Fibroblast of lung (primary cell): Measurements from ENCODE around the gene SYNE1. TPM values are rescaled to one million over a fixed set of nuclear protein-coding genes. Genes with fewer than 3 reads are reported as not detected.
A peak's percentile ranks its signal among the peaks of the same experiment; 100 is the strongest.

Experiments used
- DNase-seq, 2 donors: peaks; one replicate each; pipeline versions ENCODE4 v3.0.0 to v3.0.0-alpha.2; 2010; ENCODE audit warnings: low read depth in 2 of 2
- H2AFZ ChIP-seq: 2 replicates; pipeline ENCODE4 v1.5.1; 2012; ENCODE audit warnings: low read length, control low read depth, inconsistent platforms
- H3K27ac ChIP-seq: 2 replicates; pipeline ENCODE4 v1.5.1; 2011; ENCODE audit warnings: low read length, control low read depth; ENCODE audit not compliant: insufficient read depth
- H3K27me3 ChIP-seq: 2 replicates; pipeline ENCODE4 v1.5.1; 2011; ENCODE audit warnings: mild to moderate bottlenecking, low read length; ENCODE audit not compliant: control insufficient read depth, insufficient read depth
- H3K36me3 ChIP-seq: 2 replicates; pipeline ENCODE4 v1.5.1; 2011; ENCODE audit warnings: low read length; ENCODE audit not compliant: control insufficient read depth, insufficient read depth
- H3K4me1 ChIP-seq: 2 replicates; pipeline ENCODE4 v1.5.1; 2011; ENCODE audit warnings: low read length; ENCODE audit not compliant: control insufficient read depth, insufficient read depth; ENCODE audit errors: extremely low read depth
- H3K4me2 ChIP-seq: 2 replicates; pipeline ENCODE4 v1.5.1; 2011; ENCODE audit warnings: low read length, control low read depth; ENCODE audit not compliant: insufficient read depth; ENCODE audit errors: extremely low read depth
- H3K4me3 ChIP-seq, 4 experiments: fragments of 200-600 bp in 1 of 4; sonication (generic) in 1 of 4; replicated peaks in 1 of 4; 2 replicates each; pipeline ENCODE4 v1.5.1; 2011 to 2016; ENCODE audit warnings: low read length in 4 of 4, low read depth in 3 of 4, mild to moderate bottlenecking in 3 of 4, control low read depth in 2 of 4, inconsistent platforms in 1 of 4, mixed read lengths in 1 of 4; ENCODE audit not compliant: insufficient read depth in 1 of 4; ENCODE audit errors: control extremely low read depth in 1 of 4
- H3K79me2 ChIP-seq: 2 replicates; pipeline ENCODE4 v1.5.1; 2012; ENCODE audit warnings: mild to moderate bottlenecking, low read length, inconsistent platforms; ENCODE audit not compliant: control insufficient read depth, insufficient read depth
- H3K9ac ChIP-seq: 2 replicates; pipeline ENCODE4 v1.5.1; 2011; ENCODE audit warnings: mild to moderate bottlenecking, low read length, control low read depth; ENCODE audit not compliant: insufficient read depth
- H3K9me3 ChIP-seq: 2 replicates; pipeline ENCODE4 v1.5.1; 2012; ENCODE audit warnings: low read depth, low read length; ENCODE audit not compliant: control insufficient read depth, insufficient read depth
- H4K20me1 ChIP-seq: 2 replicates; pipeline ENCODE4 v1.5.1; 2011; ENCODE audit warnings: low read length; ENCODE audit not compliant: control insufficient read depth, insufficient read depth; ENCODE audit errors: extremely low read depth
- EZH2 ChIP-seq: IDR thresholded peaks from 2 replicates; pipeline ENCODE4 v1.5.1; 2012; ENCODE audit warnings: low read length, control low read depth, mild to moderate bottlenecking; ENCODE audit errors: missing control alignments
- polyA plus RNA-seq, 2 donors: library from polyadenylated mRNA; depleted of rRNA in 1 of 2; stranded (reverse) in 1 of 2; unstranded in 1 of 2; fragments of >200 nt; gene quantifications; 2 replicates each; pipeline ENCODE4 v1.2.1, GENCODE V29; 2011 to 2012; ENCODE audit warnings: missing spikeins in 1 of 2
- total RNA-seq: library from RNA; depleted of rRNA; stranded (reverse); fragments of >200 nt; gene quantifications from 2 replicates; pipeline ENCODE4 v1.2.1, GENCODE V29; 2014
- TF ChIP-seq, protein P1 (sequence below), 2 donors: IDR thresholded peaks in 1 of 2; conservative IDR thresholded peaks in 1 of 2; 1 replicate in 1 of 2; 2 replicates in 1 of 2; pipeline ENCODE4 v1.5.1; 2011 to 2012; ENCODE audit warnings: low read length in 2 of 2, control low read depth in 1 of 2, inconsistent platforms in 1 of 2, low read depth in 1 of 2, mild to moderate bottlenecking in 1 of 2

The SYNE1 gene
- total and polyA plus RNA-seq, 2 donors (not counting 1 experiment from before 2014, with no cell fraction given): 21.7 to 219 TPM

DNA sequence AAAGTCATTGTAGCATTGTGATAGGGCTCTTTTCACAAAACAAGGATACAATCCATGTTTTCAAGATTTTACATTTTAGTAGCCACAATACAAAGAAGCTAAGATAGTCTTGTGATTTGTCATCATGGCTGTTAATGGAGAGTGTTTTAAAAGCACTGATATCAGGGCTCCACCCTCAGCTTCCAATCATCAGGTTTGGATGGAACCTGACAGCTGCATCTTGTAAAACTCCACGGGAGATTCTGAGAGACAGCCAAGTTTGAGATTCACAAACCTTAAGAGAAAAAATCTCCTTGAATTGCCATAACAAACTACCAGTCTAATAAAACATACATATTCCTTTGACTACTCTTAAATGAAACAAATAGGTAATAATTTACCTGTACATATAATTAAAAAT, 549.5 kb downstream of the SYNE1 start:
- Histone ChIP-seq H3K27me3 (no peaks in the 10 kb centered on the region), H3K79me2 (no peaks in the 10 kb centered on the region), H3K4me1 (no peaks in the 10 kb centered on the region), H2AFZ (no peak overlapping the region), H3K36me3 (no peaks in the 10 kb centered on the region), H3K4me2 (no peak overlapping the region), H3K4me3 (no peak overlapping the region), H3K9me3 (no peaks in the 10 kb centered on the region), H3K9ac (no peak overlapping the region), H3K27ac (no peak overlapping the region), H4K20me1 (no peaks in the 10 kb centered on the region)
- DNase-seq: no peak
- no peak for TF ChIP-seq EZH2
- TF ChIP-seq, protein P1, sequence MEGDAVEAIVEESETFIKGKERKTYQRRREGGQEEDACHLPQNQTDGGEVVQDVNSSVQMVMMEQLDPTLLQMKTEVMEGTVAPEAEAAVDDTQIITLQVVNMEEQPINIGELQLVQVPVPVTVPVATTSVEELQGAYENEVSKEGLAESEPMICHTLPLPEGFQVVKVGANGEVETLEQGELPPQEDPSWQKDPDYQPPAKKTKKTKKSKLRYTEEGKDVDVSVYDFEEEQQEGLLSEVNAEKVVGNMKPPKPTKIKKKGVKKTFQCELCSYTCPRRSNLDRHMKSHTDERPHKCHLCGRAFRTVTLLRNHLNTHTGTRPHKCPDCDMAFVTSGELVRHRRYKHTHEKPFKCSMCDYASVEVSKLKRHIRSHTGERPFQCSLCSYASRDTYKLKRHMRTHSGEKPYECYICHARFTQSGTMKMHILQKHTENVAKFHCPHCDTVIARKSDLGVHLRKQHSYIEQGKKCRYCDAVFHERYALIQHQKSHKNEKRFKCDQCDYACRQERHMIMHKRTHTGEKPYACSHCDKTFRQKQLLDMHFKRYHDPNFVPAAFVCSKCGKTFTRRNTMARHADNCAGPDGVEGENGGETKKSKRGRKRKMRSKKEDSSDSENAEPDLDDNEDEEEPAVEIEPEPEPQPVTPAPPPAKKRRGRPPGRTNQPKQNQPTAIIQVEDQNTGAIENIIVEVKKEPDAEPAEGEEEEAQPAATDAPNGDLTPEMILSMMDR (conservative IDR thresholded peaks at IDR 0.05 in 1 of 2, IDR thresholded peaks at IDR 0.05 in 1 of 2; ENCODE audit: low read depth in 1 of 2, low read length in 2 of 2): no peak

GRCh38 chr6:152087096-152087495, 550.1 kb downstream of the SYNE1 start:
- DNase-seq: peak in 1 of 2 donors; percentile 74
- Histone ChIP-seq H3K27me3 (no peaks in the 10 kb centered on the region), H3K9ac (no peak overlapping the region), H3K27ac (no peak overlapping the region), H3K9me3 (no peaks in the 10 kb centered on the region), H3K79me2 (no peaks in the 10 kb centered on the region), H3K36me3 (no peaks in the 10 kb centered on the region), H4K20me1 (no peaks in the 10 kb centered on the region), H2AFZ (no peak overlapping the region), H3K4me1 (no peaks in the 10 kb centered on the region), H3K4me2 (no peak overlapping the region), H3K4me3 (no peak overlapping the region)
- TF ChIP-seq EZH2: no peak
- TF ChIP-seq, protein P1 (conservative IDR thresholded peaks at IDR 0.05 in 1 of 2, IDR thresholded peaks at IDR 0.05 in 1 of 2; ENCODE audit: low read depth in 1 of 2, low read length in 2 of 2): no peak

- DNase-seq: no peak
These were observed 550.8 kb downstream of the SYNE1 start for GRCh38 chr6:152086223-152086873.

More at GRCh38 chr6:152086223-152086873, 550.8 kb downstream of the SYNE1 start:
- H3K4me1 ChIP-seq: no peaks in the 10 kb centered on the region
- H3K9ac ChIP-seq: no peak overlapping the region
- no peaks in the 10 kb centered on the region for H3K27me3 ChIP-seq
- no peak overlapping the region for H2AFZ ChIP-seq
- no peaks in the 10 kb centered on the region for H3K9me3 ChIP-seq
- no peaks in the 10 kb centered on the region for H3K79me2 ChIP-seq
- H3K4me3 ChIP-seq: no peak overlapping the region
- no peaks in the 10 kb centered on the region for H3K36me3 ChIP-seq
- H4K20me1 ChIP-seq: no peaks in the 10 kb centered on the region
- H3K27ac ChIP-seq: no peak overlapping the region
- no peak overlapping the region for H3K4me2 ChIP-seq
- TF ChIP-seq, protein P1 (conservative IDR thresholded peaks at IDR 0.05 in 1 of 2, IDR thresholded peaks at IDR 0.05 in 1 of 2; ENCODE audit: low read depth in 1 of 2, low read length in 2 of 2): no peak
- no peak for TF ChIP-seq EZH2
